DND-41 (cell line): Measurements from ENCODE around the gene ZFPM1.

Source experiments
- ATAC-seq: fragments of 200-7000 bp; cut with Tn5 transposase; 3 replicates; pipeline ENCODE4 v1.9.1; 2021; ENCODE audit warnings: low read depth; ENCODE audit not compliant: insufficient read depth
- DNase-seq: peaks from one replicate; pipeline ENCODE4 v3.0.0-alpha.2; 2020
- H2AFZ ChIP-seq: 2 replicates; pipeline ENCODE4 v1.6.0; 2012; ENCODE audit warnings: low read depth, low read length
- H3K27ac ChIP-seq: 2 replicates; pipeline ENCODE4 v1.5.1; 2012; ENCODE audit warnings: low read length, inconsistent platforms
- H3K27me3 ChIP-seq: fragments of 200-600 bp; sonication (generic); 2 replicates; pipeline ENCODE4 v1.6.0; 2012; ENCODE audit warnings: low read length, mild to moderate bottlenecking, inconsistent platforms; ENCODE audit not compliant: insufficient read depth, poor library complexity
- H3K36me3 ChIP-seq: 2 replicates; pipeline ENCODE4 v1.5.1; 2012; ENCODE audit warnings: low read length, inconsistent platforms; ENCODE audit not compliant: insufficient read depth
- H3K4me1 ChIP-seq: 2 replicates; pipeline ENCODE4 v1.5.1; 2012; ENCODE audit warnings: mild to moderate bottlenecking, low read length; ENCODE audit not compliant: insufficient read depth
- H3K4me2 ChIP-seq: 2 replicates; pipeline ENCODE4 v1.6.0; 2012; ENCODE audit warnings: mild to moderate bottlenecking, moderate library complexity, low read length, inconsistent platforms; ENCODE audit not compliant: insufficient read depth
- H3K4me3 ChIP-seq, 2 experiments: fragments of 200-600 bp in 1 of 2; shearing (Covaris generic) in 1 of 2; 2 replicates each; pipeline ENCODE4 v1.5.1; 2012 to 2016; ENCODE audit warnings: inconsistent platforms in 2 of 2, low read length in 2 of 2, mild to moderate bottlenecking in 2 of 2, low read depth in 1 of 2, moderate library complexity in 1 of 2
- H3K79me2 ChIP-seq: 2 replicates; pipeline ENCODE4 v1.6.0; 2012; ENCODE audit warnings: low read length, inconsistent platforms; ENCODE audit not compliant: insufficient read depth
- H3K9ac ChIP-seq: 2 replicates; pipeline ENCODE4 v1.6.0; 2012; ENCODE audit warnings: low read depth, mild to moderate bottlenecking, inconsistent platforms, low read length, moderate library complexity
- H3K9me3 ChIP-seq: 2 replicates; pipeline ENCODE4 v1.5.1; 2012; ENCODE audit warnings: low read length, moderate library complexity, mild to moderate bottlenecking, inconsistent platforms; ENCODE audit not compliant: insufficient read depth, severe bottlenecking
- H4K20me1 ChIP-seq: 2 replicates; pipeline ENCODE4 v1.6.0; 2012; ENCODE audit warnings: low read length; ENCODE audit not compliant: insufficient read depth
- EZH2 ChIP-seq: IDR thresholded peaks from 3 replicates; pipeline ENCODE4 v1.6.1; 2012; ENCODE audit warnings: borderline replicate concordance, low read depth, mild to moderate bottlenecking, moderate library complexity, low read length, inconsistent platforms; ENCODE audit not compliant: severe bottlenecking
- TF ChIP-seq, protein P1 (sequence below): IDR thresholded peaks from 2 replicates; pipeline ENCODE4 v1.5.1; 2012; ENCODE audit warnings: borderline replicate concordance, low read length, moderate library complexity, mild to moderate bottlenecking; ENCODE audit not compliant: poor library complexity, severe bottlenecking; ENCODE audit errors: extremely low read depth

Gene ZFPM1

DNA sequence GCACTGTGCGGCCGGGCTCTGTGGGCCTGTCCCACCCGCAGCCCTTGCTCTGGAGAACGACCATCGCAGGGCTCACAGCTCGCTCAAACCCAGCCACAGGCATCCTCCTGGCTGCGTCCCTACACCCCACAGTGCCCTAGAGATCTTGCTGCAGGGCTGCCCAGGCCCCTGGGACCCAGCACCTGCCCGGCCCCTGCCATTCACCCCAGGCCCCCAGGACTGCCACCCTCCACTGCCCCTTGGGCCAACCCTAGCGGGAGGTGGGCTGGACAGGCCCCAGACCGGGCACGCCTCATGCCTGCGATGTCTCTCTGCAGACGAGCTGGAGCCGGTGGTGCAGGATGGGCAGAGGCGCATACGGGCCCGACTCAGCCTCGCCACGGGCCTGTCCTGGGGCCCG is 61.0 kb downstream of the ZFPM1 start:
- TF ChIP-seq, protein P1, sequence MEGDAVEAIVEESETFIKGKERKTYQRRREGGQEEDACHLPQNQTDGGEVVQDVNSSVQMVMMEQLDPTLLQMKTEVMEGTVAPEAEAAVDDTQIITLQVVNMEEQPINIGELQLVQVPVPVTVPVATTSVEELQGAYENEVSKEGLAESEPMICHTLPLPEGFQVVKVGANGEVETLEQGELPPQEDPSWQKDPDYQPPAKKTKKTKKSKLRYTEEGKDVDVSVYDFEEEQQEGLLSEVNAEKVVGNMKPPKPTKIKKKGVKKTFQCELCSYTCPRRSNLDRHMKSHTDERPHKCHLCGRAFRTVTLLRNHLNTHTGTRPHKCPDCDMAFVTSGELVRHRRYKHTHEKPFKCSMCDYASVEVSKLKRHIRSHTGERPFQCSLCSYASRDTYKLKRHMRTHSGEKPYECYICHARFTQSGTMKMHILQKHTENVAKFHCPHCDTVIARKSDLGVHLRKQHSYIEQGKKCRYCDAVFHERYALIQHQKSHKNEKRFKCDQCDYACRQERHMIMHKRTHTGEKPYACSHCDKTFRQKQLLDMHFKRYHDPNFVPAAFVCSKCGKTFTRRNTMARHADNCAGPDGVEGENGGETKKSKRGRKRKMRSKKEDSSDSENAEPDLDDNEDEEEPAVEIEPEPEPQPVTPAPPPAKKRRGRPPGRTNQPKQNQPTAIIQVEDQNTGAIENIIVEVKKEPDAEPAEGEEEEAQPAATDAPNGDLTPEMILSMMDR: no peak
- TF ChIP-seq EZH2: no peak
- H3K4me1 ChIP-seq: no peaks in the 10 kb centered on the region
- no peak overlapping the region for H3K4me2 ChIP-seq
- no peaks in the 10 kb centered on the region for H3K79me2 ChIP-seq
- no peaks in the 10 kb centered on the region for H3K9me3 ChIP-seq
- ATAC-seq: no peak
- no peaks in the 10 kb centered on the region for H3K27me3 ChIP-seq
- H3K36me3 ChIP-seq: no peaks in the 10 kb centered on the region
- H2AFZ ChIP-seq: no peak overlapping the region
- DNase-seq: no peak
- H3K27ac ChIP-seq: no peak overlapping the region
- no peak overlapping the region for H3K4me3 ChIP-seq
- peaks cover 4% of the 10 kb centered on the region for H4K20me1 ChIP-seq
- no peak overlapping the region for H3K9ac ChIP-seq

DNA sequence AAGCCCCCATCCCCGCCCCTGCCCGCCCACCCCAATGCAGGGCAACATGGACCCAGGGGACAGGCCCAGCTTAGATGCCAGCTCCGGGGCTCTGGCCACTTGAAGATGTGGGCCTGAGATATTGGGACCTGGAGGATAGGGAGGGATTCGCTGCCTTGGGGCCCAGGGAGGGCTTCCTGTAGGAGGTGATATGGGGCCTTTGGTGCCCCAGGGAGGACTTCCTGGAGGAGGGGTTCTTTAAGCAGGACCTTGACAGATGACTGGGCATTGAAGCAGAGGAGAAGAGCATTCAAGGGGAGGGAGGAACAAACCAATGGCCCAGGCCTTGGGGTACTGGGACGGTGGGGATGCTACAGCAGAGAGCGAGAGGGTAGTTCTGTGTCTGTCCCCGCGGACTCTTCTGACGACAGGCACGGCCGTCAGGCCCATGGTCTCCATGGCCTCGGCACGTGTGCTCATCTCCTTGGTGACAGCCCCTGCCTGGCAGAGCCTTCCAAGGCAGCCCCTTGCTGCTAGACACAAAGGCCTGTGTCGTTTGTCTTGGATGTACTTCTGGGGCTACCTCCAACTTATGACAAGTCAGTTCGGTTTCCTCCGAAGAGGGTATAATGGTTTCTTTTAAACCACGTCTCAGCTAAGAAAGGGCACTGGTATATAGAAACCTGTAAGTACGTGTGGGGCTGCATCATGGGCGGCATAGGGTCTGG is 61.6 kb downstream of the ZFPM1 start:
- Histone ChIP-seq H3K27ac (no peak overlapping the region), H3K9me3 (no peaks in the 10 kb centered on the region), H3K27me3 (no peaks in the 10 kb centered on the region), H3K4me2 (no peak overlapping the region), H3K36me3 (no peaks in the 10 kb centered on the region), H2AFZ (no peak overlapping the region), H3K9ac (no peak overlapping the region), H4K20me1 (peaks cover 4% of the 10 kb centered on the region), H3K4me3 (no peak overlapping the region), H3K79me2 (no peaks in the 10 kb centered on the region), H3K4me1 (no peaks in the 10 kb centered on the region)
- no peak for ATAC-seq
- DNase-seq: no peak
- TF ChIP-seq, protein P1: no peak
- no peak for TF ChIP-seq EZH2

DNA sequence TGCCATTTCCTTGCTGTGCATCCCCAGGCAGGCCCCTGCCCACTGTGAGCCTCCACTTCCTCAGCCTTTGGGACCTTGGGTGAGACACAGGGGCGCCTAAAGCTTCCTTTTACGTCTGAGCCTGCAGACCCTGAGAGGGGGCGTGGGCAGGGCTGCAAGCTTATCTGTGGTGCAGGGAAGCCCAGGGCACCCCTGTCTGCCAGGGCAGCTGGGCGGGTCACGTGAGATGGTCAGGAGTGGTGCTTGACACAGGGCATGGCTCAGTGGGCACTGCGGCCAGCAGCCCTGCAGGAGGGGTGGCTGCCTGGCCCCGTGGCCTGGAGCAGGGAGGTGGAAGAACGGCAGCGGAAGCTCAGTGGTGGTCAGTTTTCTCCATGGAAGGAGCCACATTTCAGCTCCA is 62.3 kb downstream of the ZFPM1 start:
- no peak for ATAC-seq
- H3K4me1 ChIP-seq: no peaks in the 10 kb centered on the region
- no peaks in the 10 kb centered on the region for H3K9me3 ChIP-seq
- H3K9ac ChIP-seq: no peak overlapping the region
- no peak overlapping the region for H3K4me2 ChIP-seq
- no peak overlapping the region for H3K4me3 ChIP-seq
- no peaks in the 10 kb centered on the region for H3K36me3 ChIP-seq
- H3K27ac ChIP-seq: no peak overlapping the region
- peaks cover 4% of the 10 kb centered on the region for H4K20me1 ChIP-seq
- H3K79me2 ChIP-seq: no peaks in the 10 kb centered on the region
- TF ChIP-seq, protein P1: no peak
- no peak for TF ChIP-seq EZH2
- H2AFZ ChIP-seq: no peak overlapping the region
- DNase-seq: no peak
- H3K27me3 ChIP-seq: no peaks in the 10 kb centered on the region
